ENCODE results near the gene HMGXB3. TPM values are rescaled to one million over a fixed set of nuclear protein-coding genes. Genes with fewer than 3 reads are reported as not detected.
A peak's percentile ranks its signal among the peaks of the same experiment; 100 is the strongest.

HMGXB3 gene
- total RNA-seq, 1 experiment from 2014 or later, result 38.0 TPM

DNA sequence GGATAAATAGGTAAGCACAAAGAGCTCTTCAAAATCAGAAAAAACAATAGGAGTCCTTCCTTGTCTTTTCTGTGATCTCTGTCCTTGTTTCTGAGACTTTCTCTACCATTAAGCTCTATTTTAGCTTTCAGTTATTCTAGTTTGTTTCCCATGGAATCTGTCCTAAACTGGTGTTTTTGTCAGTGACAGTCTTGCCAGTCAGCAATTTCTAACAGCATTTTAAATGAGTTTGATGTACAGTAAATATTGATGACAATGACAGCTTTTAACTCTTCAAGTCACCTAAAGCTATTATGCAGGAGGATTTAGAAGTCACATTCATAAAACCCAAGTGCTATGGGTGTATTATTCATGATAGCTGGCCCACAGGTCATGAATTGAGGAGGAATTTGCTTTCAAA is 18.0 kb upstream of the HMGXB3 start:
- Histone ChIP-seq H3K9me3 (ENCODE audit: insufficient read depth, low read depth) (no peaks in the 10 kb centered on the region), H3K27me3 (ENCODE audit: insufficient read depth, low read depth) (no peaks in the 10 kb centered on the region), H4K20me1 (ENCODE audit: insufficient read depth) (no peaks in the 10 kb centered on the region), H3K9me2 (ENCODE audit: insufficient read depth) (no peaks in the 10 kb centered on the region), H3K4me2 (no peak overlapping the region), H3K4me1 (replicated peaks; ENCODE audit: insufficient read depth) (no peaks in the 10 kb centered on the region), H3K27ac (no peak overlapping the region), H3K4me3 (no peak overlapping the region), H3K79me2 (ENCODE audit: low read depth) (no peaks in the 10 kb centered on the region), H2AFZ (no peak overlapping the region), H3K36me3 (ENCODE audit: low read depth) (0 out of 2 replicates have a peak, but pooled peaks cover 4% of the 10 kb centered on the region), H3F3A (ENCODE audit: insufficient read depth, low read depth) (no peaks in the 10 kb centered on the region)
- CTCF ChIA-PET, result interaction anchor here (0.7 kb wide), 1 partner anchor 326 kb away, joined by 3 read pairs; no protein-coding TSS in a partner anchor
- no TSS peak for BruUV-seq (replicated peaks)
- intact Hi-C loops (cut with micrococcal nuclease; ENCODE audit: unreplicated experiment), result no loop called here
- POLR2A ChIA-PET (ENCODE audit: unreplicated experiment), result no interaction called here
- TF ChIP-seq, protein P1, sequence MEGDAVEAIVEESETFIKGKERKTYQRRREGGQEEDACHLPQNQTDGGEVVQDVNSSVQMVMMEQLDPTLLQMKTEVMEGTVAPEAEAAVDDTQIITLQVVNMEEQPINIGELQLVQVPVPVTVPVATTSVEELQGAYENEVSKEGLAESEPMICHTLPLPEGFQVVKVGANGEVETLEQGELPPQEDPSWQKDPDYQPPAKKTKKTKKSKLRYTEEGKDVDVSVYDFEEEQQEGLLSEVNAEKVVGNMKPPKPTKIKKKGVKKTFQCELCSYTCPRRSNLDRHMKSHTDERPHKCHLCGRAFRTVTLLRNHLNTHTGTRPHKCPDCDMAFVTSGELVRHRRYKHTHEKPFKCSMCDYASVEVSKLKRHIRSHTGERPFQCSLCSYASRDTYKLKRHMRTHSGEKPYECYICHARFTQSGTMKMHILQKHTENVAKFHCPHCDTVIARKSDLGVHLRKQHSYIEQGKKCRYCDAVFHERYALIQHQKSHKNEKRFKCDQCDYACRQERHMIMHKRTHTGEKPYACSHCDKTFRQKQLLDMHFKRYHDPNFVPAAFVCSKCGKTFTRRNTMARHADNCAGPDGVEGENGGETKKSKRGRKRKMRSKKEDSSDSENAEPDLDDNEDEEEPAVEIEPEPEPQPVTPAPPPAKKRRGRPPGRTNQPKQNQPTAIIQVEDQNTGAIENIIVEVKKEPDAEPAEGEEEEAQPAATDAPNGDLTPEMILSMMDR (conservative IDR thresholded peaks at IDR 0.05), result no peak
- TF ChIP-seq EZH2 (IDR thresholded peaks at IDR 0.05; ENCODE audit: low read depth), result no peak
- DNase-seq, result no peak

DNA sequence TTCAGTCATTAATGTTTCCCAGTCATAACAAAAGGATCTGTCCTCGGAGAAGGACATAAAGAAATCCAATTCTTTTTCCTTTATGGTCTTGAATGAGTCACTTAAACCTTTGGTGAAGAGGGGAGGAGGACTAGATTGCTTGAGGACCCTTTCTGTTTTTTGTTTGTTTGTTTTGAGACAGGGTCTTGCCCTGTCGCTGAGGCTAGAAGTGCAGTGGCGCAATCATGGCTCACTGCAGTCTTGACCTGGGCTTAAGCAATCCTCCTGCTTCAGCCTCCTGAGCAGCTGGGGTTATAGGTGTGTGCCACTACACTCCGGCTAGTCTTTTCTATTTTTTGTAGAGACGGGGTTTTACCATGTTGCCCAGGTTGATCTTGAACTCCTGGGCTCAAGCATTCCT is 12.4 kb upstream of the HMGXB3 start:
- DNase-seq, result peak in 1 of 2 experiments; percentile 63
- Histone ChIP-seq H3K79me2 (ENCODE audit: low read depth) (no peaks in the 10 kb centered on the region), H3K36me3 (ENCODE audit: low read depth) (no peaks in the 10 kb centered on the region), H4K20me1 (ENCODE audit: insufficient read depth) (no peaks in the 10 kb centered on the region), H3K4me2 (peak overlapping the region; percentile 24; the same call in 1 of the 2 replicates), H3K27me3 (ENCODE audit: insufficient read depth, low read depth) (no peaks in the 10 kb centered on the region), H3K27ac (no peak overlapping the region), H2AFZ (no peak overlapping the region), H3K9me3 (ENCODE audit: insufficient read depth, low read depth) (no peaks in the 10 kb centered on the region), H3K9me2 (ENCODE audit: insufficient read depth) (no peaks in the 10 kb centered on the region), H3F3A (ENCODE audit: insufficient read depth, low read depth) (peaks cover 8% of the 10 kb centered on the region), H3K4me1 (replicated peaks; ENCODE audit: insufficient read depth) (peaks cover 15% of the 10 kb centered on the region), H3K4me3 (no peak overlapping the region)
- BruUV-seq (replicated peaks), result no TSS peak
- ChIA-PET POLR2A (ENCODE audit: unreplicated experiment) (no interaction called here), CTCF (no interaction called here)
- intact Hi-C loops (cut with micrococcal nuclease; ENCODE audit: unreplicated experiment), result no loop called here
- TF ChIP-seq, protein P1 (conservative IDR thresholded peaks at IDR 0.05), result no peak
- no peak for TF ChIP-seq EZH2 (IDR thresholded peaks at IDR 0.05; ENCODE audit: low read depth)

DNA sequence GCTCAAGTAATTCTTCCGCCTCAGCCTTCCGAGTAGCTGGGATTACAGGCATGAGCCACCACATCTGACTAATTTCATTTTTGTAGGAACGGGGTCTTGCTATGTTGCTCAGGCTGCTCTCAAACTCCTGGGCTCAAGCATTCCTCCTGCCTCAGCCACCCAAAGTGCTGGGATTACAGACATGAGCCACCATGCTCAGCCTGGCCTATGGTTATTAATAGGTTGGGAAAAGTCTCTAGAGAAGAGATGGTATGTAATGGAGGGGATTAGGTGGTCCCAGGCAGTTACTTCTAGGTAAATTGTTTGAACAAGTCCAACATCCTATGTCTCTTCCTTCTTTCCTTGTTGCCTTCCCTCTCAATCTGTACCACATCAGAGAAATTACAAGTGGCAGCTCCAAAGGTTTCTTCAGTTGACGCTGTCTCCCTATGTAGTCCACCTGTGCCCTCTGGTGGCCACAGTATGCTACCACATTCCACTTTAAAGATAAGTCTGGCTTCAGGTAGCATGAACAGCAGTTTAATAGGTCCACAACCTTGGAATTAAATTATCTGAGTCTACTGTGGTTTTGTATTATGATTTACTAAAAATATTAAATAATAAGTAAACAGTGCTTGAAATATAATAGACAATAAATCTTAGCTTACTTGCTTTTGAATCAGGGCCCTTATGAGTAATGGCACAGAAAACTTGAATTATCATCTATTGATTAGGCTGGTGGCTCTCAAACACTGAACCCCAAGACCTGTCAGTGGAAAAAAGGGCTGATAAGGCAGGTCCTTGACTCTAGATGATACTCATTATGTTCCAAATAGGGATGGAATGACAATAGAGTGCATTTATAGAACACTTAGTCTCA is 9.8 kb upstream of the HMGXB3 start:
- TF ChIP-seq, protein P1 (conservative IDR thresholded peaks at IDR 0.05), result peak; percentile 97
- TF ChIP-seq EZH2 (IDR thresholded peaks at IDR 0.05; ENCODE audit: low read depth), result no peak

More for the DNA sequence above, 9.8 kb upstream of the HMGXB3 start:
- Histone ChIP-seq H3K9me3 (ENCODE audit: insufficient read depth, low read depth) (no peaks in the 10 kb centered on the region), H3F3A (ENCODE audit: insufficient read depth, low read depth) (peaks cover 8% of the 10 kb centered on the region), H3K27me3 (ENCODE audit: insufficient read depth, low read depth) (no peaks in the 10 kb centered on the region), H4K20me1 (ENCODE audit: insufficient read depth) (no peaks in the 10 kb centered on the region), H2AFZ (no peak overlapping the region), H3K4me2 (no peak overlapping the region), H3K4me1 (replicated peaks; ENCODE audit: insufficient read depth) (peaks cover 15% of the 10 kb centered on the region), H3K36me3 (ENCODE audit: low read depth) (no peaks in the 10 kb centered on the region), H3K27ac (no peak overlapping the region), H3K4me3 (no peak overlapping the region), H3K9me2 (ENCODE audit: insufficient read depth) (no peaks in the 10 kb centered on the region), H3K79me2 (ENCODE audit: low read depth) (no peaks in the 10 kb centered on the region)
- intact Hi-C loops (cut with micrococcal nuclease; ENCODE audit: unreplicated experiment), result loop anchor here (1.0 to 5.0 kb wide), 5 partner anchors 28 to 362 kb away; no protein-coding TSS in a partner anchor
- BruUV-seq (replicated peaks), result no TSS peak
- ChIA-PET POLR2A (ENCODE audit: unreplicated experiment) (no interaction called here), CTCF (interaction anchor here (0.5 to 2.2 kb wide), 17 partner anchors 9 to 444 kb away, joined by 3 to 22 read pairs (median 3); partner anchors contain the start of gene TIGD6)
- peak; percentile 62 to 70 for DNase-seq

Measured in PC-9 (cell line).